Loucy (cell line): ENCODE results near the gene MMP14.

Experiments
- H2AFZ ChIP-seq: fragments of 200-600 bp; sonication (generic); 2 replicates; pipeline ENCODE4 v1.6.0; 2016; ENCODE audit warnings: antibody characterized with exemption, mild to moderate bottlenecking, low read length, moderate library complexity
- H3F3A ChIP-seq: fragments of 200-600 bp; 2 replicates; pipeline ENCODE4 v1.6.0; 2016; ENCODE audit warnings: antibody characterized with exemption, low read depth, mild to moderate bottlenecking
- H3K27me3 ChIP-seq: fragments of 200-600 bp; sonication (generic); 2 replicates; pipeline ENCODE4 v1.6.1; 2014; ENCODE audit warnings: low read length, mild to moderate bottlenecking; ENCODE audit not compliant: insufficient read depth, poor library complexity, severe bottlenecking
- H3K36me3 ChIP-seq: fragments of 200-600 bp; sonication (generic); 2 replicates; pipeline ENCODE4 v1.6.1; 2016; ENCODE audit warnings: low read length; ENCODE audit not compliant: insufficient read depth
- H3K4me1 ChIP-seq: fragments of 200-600 bp; sonication (generic); 2 replicates; pipeline ENCODE4 v1.5.1; 2014; ENCODE audit warnings: low read length, mild to moderate bottlenecking; ENCODE audit not compliant: insufficient read depth, poor library complexity, severe bottlenecking
- H3K4me2 ChIP-seq: fragments of 200-600 bp; sonication (generic); 2 replicates; pipeline ENCODE4 v1.6.0; 2014; ENCODE audit warnings: antibody characterized with exemption, low read length, low read depth, mild to moderate bottlenecking; ENCODE audit not compliant: poor library complexity, severe bottlenecking
- H3K4me3 ChIP-seq: fragments of 200-600 bp; sonication (generic); 2 replicates; pipeline ENCODE4 v1.5.1; 2014; ENCODE audit warnings: low read length, mild to moderate bottlenecking, mixed read lengths; ENCODE audit not compliant: poor library complexity, severe bottlenecking
- H3K79me2 ChIP-seq: fragments of 200-600 bp; sonication (generic); 2 replicates; pipeline ENCODE4 v1.6.1; 2014; ENCODE audit warnings: low read length; ENCODE audit not compliant: insufficient read depth
- H3K9ac ChIP-seq: fragments of 200-600 bp; sonication (generic); 2 replicates; pipeline ENCODE4 v1.6.0; 2014; ENCODE audit warnings: mild to moderate bottlenecking, low read depth, low read length, moderate library complexity; ENCODE audit not compliant: poor library complexity, severe bottlenecking
- H3K9me2 ChIP-seq: fragments of 200-600 bp; sonication (generic); replicated peaks from 2 replicates; pipeline ENCODE4 v1.6.1; 2016; ENCODE audit warnings: low read depth, low read length, mixed read lengths
- H3K9me3 ChIP-seq: fragments of 200-600 bp; sonication (generic); 2 replicates; pipeline ENCODE4 v1.6.1; 2014; ENCODE audit warnings: mild to moderate bottlenecking, antibody characterized with exemption, low read length, low read depth; ENCODE audit not compliant: insufficient read depth
- H4K20me1 ChIP-seq: fragments of 200-600 bp; sonication (generic); 2 replicates; pipeline ENCODE4 v1.6.0; 2014; ENCODE audit warnings: antibody characterized with exemption, low read length, mild to moderate bottlenecking; ENCODE audit not compliant: insufficient read depth, poor library complexity, severe bottlenecking
- CTCF ChIP-seq: fragments of 200-600 bp; sonication (generic); conservative IDR thresholded peaks from 2 replicates; pipeline ENCODE4 v1.5.1; 2014; ENCODE audit warnings: mild to moderate bottlenecking, antibody characterized with exemption, low read length
- EZH2phosphoT487 ChIP-seq: fragments of 200-600 bp; IDR thresholded peaks from 2 replicates; pipeline ENCODE4 v1.6.1; 2018; ENCODE audit warnings: antibody characterized with exemption, mild to moderate bottlenecking, moderate library complexity, borderline replicate concordance

The MMP14 gene

GRCh38 chr14:22820731-22821130 lies 15.7 kb upstream of the MMP14 start:
- Histone ChIP-seq H2AFZ (no peak overlapping the region), H3K4me3 (no peak overlapping the region), H3K9me2 (no peaks in the 10 kb centered on the region), H3K9ac (no peak overlapping the region), H3F3A (no peaks in the 10 kb centered on the region), H3K9me3 (no peaks in the 10 kb centered on the region), H4K20me1 (no peaks in the 10 kb centered on the region), H3K36me3 (no peaks in the 10 kb centered on the region), H3K4me1 (peaks cover 19% of the 10 kb centered on the region), H3K27me3 (no peaks in the 10 kb centered on the region), H3K79me2 (no peaks in the 10 kb centered on the region), H3K4me2 (no peak overlapping the region)
- TF ChIP-seq CTCF (no peak), EZH2phosphoT487 (no peak)

GRCh38 chr14:22821193-22822015 lies 15.0 kb upstream of the MMP14 start:
- Histone ChIP-seq H3K79me2 (no peaks in the 10 kb centered on the region), H2AFZ (no peak overlapping the region), H3K9me2 (no peaks in the 10 kb centered on the region), H3K4me3 (no peak overlapping the region), H3K36me3 (no peaks in the 10 kb centered on the region), H3K27me3 (no peaks in the 10 kb centered on the region), H3K4me1 (peaks cover 18% of the 10 kb centered on the region), H3K9ac (no peak overlapping the region), H3F3A (no peaks in the 10 kb centered on the region), H4K20me1 (no peaks in the 10 kb centered on the region), H3K9me3 (no peaks in the 10 kb centered on the region), H3K4me2 (no peak overlapping the region)
- TF ChIP-seq CTCF (no peak), EZH2phosphoT487 (no peak)

GRCh38 chr14:22822016-22822570 lies 14.3 kb upstream of the MMP14 start:
- Histone ChIP-seq H3K79me2 (no peaks in the 10 kb centered on the region), H3K27me3 (no peaks in the 10 kb centered on the region), H3K36me3 (no peaks in the 10 kb centered on the region), H4K20me1 (no peaks in the 10 kb centered on the region), H2AFZ (peak overlapping the region; percentile 56; the same call in 1 of the 2 replicates), H3K4me1 (peaks cover 18% of the 10 kb centered on the region), H3K4me3 (no peak overlapping the region), H3K9me2 (no peaks in the 10 kb centered on the region), H3K9ac (no peak overlapping the region), H3K9me3 (no peaks in the 10 kb centered on the region), H3K4me2 (peak overlapping the region; percentile 55), H3F3A (no peaks in the 10 kb centered on the region)
- TF ChIP-seq EZH2phosphoT487 (no peak), CTCF (no peak)
